GM19035 (cell line): ENCODE data around the gene CYP4F3.
"Not testable (repeated sequence)": the region's sequence is repeated elsewhere in the genome, so short reads cannot be mapped to it uniquely, and the experiment has no call there.

Source experiments
- ATAC-seq: cut with Tn5 transposase; IDR thresholded peaks from one replicate; pipeline ENCODE4 v1.9.1; 2021; ENCODE audit not compliant: unreplicated experiment

CYP4F3 gene

DNA sequence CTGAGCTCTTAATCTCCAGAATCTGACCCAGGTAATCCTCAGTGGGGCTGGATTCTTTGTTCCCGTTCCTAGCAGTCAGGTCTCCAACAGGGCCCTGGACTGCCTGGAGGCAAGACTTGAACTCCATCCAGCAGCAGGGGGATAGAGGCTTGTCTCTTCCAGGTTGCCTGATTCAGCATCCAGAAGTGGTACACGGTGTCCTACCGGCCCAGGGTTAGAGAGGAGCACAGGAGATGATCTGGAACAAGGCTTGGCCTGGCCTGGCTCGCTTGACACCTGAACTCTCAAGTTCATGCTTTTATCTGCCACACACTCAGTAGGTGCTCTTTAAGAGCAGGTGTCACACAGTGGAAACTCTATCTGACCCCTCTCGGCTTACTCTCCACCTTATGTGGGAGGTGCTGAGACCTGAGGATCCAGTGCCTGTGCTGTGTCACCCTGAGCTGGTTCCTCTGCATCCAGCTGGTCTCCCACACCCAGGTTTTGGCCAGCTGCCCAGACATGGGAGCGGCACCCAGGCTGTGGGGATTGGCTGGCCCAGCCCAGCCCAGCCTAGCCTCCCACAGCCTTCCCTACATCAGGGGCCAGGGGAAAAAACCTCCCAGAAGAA lies at the start of gene CYP4F3:
TSS of gene CYP4F3 (plus strand) at position 604 of the 610 bp plus-strand sequence. CDS start 519 bp downstream, outside the sequence.
- ATAC-seq = no peak

DNA sequence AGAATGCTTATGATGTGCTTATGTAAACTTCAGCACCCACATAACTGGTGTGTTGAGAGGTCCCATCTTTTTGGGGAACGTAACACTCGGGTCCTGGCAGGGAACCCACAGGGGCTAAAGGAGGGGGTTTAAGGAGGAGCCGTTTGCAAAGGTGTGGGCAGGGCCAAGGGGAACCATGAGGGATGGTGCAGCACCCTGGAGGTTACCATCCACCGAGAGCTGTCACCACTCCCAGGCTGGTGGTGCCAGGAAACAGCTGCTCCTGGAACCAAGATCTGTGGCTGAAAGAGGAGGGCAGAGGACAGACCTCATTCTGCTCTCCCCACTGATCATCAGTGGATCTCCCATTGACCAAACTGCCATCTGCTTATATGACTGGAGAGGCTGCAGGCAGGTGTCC lies 48.9 kb upstream of the CYP4F3 start:
- no peak for ATAC-seq

- not testable (repeated sequence) for ATAC-seq
These were observed 48.2 kb upstream of the CYP4F3 start for GRCh38 chr19:15592506-15592905.

DNA sequence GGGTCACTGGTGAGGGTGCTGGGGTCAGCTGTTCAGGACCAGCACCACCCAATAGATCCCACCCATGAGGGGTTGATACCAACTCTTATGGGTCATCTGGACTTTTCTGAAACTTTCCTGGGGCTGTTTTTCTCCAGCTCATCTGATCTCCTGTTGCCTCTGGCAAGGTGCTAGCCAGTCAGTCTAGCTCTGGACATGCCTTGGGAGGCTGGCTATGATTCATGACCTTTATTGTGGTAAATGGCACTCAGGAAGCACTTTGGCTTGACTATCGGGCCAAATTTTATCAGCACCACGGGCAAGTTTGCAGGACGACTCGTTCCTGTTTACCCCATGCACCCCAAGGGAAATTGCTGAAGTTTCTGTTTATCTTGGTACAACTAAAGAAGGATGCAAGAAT lies 46.9 kb upstream of the CYP4F3 start:
- ATAC-seq = not testable (repeated sequence)

DNA sequence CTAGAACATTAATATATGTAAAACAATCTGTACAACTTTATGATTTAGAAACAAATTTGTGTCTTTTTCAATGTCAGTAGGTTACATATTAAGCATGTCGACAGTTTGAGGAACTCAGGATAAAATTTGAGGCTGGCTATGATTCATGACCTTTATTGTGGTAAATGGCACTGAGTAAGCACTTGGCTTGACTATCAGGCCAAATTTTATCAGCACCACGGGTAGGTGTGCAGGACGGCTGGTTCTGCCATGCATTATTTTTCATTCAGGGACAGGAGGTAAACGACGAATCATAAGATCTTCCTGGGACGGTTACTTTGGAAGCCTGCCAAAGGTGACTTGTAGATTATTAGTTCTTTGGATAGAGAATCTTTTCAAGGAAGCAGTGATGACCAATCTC lies 45.6 kb upstream of the CYP4F3 start:
- no peak for ATAC-seq

- ATAC-seq = not testable (repeated sequence)
These were observed 32.4 kb upstream of the CYP4F3 start for GRCh38 chr19:15607978-15608925.

DNA sequence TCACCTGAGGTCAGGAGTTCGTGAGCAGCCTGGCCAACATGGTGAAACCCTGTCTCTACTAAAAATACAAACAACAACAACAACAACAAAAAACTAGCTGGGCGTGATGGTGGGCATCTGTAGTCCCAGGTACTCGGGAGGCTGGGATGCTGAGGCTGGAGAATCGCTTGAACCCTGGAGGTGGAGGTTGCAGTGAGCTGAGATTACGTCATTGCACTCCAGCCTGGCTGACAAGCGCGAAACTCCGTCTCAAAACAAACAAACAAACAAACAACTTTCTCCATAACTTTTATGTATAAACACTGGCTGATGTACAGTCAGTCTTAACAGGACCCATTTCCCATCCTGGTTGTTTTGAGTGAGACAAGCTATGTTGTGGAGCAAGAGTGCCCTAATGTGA lies 31.4 kb upstream of the CYP4F3 start:
- no peak for ATAC-seq

GRCh38 chr19:15612342-15612741 lies 28.4 kb upstream of the CYP4F3 start:
- no peak for ATAC-seq

GRCh38 chr19:15613338-15613737 lies 27.4 kb upstream of the CYP4F3 start:
- ATAC-seq = no peak

GRCh38 chr19:15614507-15615379 lies 26.0 kb upstream of the CYP4F3 start, which contains the start of gene CYP4F8:
CYP4F8 (plus strand) TSS chr19:15615218; CDS start chr19:15615617, 399 bp downstream.
- no peak for ATAC-seq

GRCh38 chr19:15615526-15615925 lies 25.2 kb upstream of the CYP4F3 start:
- no peak for ATAC-seq

- ATAC-seq = no peak
These were observed 24.5 kb upstream of the CYP4F3 start for GRCh38 chr19:15616183-15616582.

- no peak for ATAC-seq
These were observed 23.9 kb upstream of the CYP4F3 start for GRCh38 chr19:15616627-15617270.

DNA sequence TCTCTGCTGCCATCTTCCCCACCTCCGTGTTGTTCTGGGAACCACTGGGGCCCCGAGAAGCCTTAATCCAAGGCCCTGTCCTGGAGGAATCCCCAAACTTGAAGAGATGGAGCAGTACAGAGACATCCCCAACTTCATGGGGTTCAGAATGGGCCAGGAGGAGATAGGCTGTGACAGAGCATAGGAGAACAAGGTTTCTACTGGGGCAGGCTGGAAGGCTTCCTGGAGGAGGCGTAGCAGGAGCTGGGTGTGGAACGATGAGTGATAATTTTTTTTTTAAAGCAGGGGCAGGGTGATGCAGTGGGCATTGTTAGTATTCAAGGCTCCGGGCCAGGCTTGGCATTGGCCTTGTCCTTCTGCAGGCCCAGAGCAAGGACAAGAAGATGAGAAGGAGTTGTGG lies 22.4 kb upstream of the CYP4F3 start:
- no peak for ATAC-seq

DNA sequence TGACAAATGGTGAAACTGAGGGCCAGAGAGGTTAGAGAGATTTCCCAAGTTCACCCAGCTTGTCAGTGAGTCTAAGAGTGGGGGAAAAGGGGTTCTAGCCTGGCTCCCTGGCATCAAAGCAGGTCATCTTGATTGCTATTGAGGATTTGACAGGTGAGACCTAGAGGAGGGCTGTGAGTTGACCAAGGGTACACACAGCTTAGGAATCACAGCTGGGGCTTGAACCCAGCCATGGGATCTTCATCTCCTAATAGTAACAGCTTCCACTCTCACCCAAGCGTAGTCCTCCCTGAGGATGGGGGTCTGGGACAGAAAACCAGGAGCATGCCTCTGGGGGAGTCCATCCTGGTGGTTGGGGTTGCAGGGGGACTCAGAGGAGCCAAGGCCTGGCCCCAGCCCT lies 18.9 kb upstream of the CYP4F3 start:
- no peak for ATAC-seq

GRCh38 chr19:15622991-15623390 lies 17.7 kb upstream of the CYP4F3 start:
- ATAC-seq = no peak

- ATAC-seq = no peak
These were observed 16.9 kb upstream of the CYP4F3 start for GRCh38 chr19:15623711-15624318.

DNA sequence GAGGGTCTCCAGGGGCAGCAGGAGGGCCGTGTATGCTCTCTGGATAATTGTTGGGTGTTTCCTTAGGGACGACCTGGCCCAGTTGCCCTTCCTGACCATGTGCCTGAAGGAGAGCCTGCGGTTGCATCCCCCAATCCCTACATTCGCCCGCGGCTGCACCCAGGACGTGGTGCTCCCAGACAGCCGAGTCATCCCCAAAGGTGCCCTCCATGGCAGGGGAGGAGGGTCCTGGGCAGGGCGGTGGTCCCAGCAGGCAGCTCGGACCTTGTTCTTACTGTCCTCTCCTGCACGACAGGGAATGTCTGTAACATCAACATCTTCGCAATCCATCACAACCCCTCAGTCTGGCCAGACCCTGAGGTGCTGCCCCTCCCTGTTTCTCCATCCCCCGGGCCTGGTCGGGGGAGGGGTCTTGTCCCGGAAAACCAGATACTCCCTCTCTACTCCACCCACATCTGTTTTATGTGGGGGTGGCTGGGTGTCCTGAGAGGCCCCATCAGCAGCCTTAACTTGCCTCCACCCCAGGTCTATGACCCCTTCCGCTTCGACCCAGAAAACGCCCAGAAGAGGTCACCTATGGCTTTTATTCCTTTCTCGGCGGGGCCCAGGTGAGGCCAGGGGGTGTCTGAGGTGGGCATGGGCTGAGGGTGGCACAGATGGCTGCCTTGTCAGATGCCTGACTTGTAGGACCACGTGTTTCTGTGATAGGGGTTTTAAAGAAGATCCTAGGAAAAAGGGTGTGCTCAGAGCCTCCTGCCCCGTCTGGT lies 12.3 kb upstream of the CYP4F3 start:
- ATAC-seq = no peak
